Panc1 (cell line): ENCODE measurements around the gene GLRX.

Experiments used
- CTCF ChIP-seq: fragments of 450-650 bp; IDR thresholded peaks from 2 replicates; pipeline ENCODE4 v1.5.1; 2017; ENCODE audit warnings: mild to moderate bottlenecking
- POLR2AphosphoS5 ChIP-seq: IDR thresholded peaks from 2 replicates; pipeline ENCODE4 v1.6.1; 2012; ENCODE audit warnings: mild to moderate bottlenecking, low read depth, low read length, moderate library complexity
- REST ChIP-seq, 2 experiments: IDR thresholded peaks; 2 replicates each; pipeline ENCODE4 v1.6.1; 2011 to 2012; ENCODE audit warnings: low read depth in 2 of 2, control low read depth in 1 of 2, low read length in 1 of 2, mild to moderate bottlenecking in 1 of 2, moderate library complexity in 1 of 2; ENCODE audit not compliant: insufficient read depth in 1 of 2
- SIN3A ChIP-seq: IDR thresholded peaks from 2 replicates; pipeline ENCODE4 v1.6.1; 2012; ENCODE audit warnings: low read depth, mild to moderate bottlenecking, low read length, moderate library complexity, borderline replicate concordance; ENCODE audit not compliant: insufficient read depth

GRCh38 chr5:95837492-95837891, 15.0 kb upstream of the GLRX start:
- TF ChIP-seq REST (IDR thresholded peaks at IDR 0.05; ENCODE audit: insufficient read depth in 1 of 2, low read depth in 2 of 2, low read length in 1 of 2) (no peak), CTCF (no peak), SIN3A (no peak), POLR2AphosphoS5 (no peak)
